8988T (cell line): ENCODE measurements around the gene BCAS4.
"Not testable (repeated sequence)": the region's sequence is repeated elsewhere in the genome, so short reads cannot be mapped to it uniquely, and the experiment has no call there.

Experiments
- DNase-seq: peaks from one replicate; pipeline ENCODE4 v3.0.0; 2011

The BCAS4 gene

DNA sequence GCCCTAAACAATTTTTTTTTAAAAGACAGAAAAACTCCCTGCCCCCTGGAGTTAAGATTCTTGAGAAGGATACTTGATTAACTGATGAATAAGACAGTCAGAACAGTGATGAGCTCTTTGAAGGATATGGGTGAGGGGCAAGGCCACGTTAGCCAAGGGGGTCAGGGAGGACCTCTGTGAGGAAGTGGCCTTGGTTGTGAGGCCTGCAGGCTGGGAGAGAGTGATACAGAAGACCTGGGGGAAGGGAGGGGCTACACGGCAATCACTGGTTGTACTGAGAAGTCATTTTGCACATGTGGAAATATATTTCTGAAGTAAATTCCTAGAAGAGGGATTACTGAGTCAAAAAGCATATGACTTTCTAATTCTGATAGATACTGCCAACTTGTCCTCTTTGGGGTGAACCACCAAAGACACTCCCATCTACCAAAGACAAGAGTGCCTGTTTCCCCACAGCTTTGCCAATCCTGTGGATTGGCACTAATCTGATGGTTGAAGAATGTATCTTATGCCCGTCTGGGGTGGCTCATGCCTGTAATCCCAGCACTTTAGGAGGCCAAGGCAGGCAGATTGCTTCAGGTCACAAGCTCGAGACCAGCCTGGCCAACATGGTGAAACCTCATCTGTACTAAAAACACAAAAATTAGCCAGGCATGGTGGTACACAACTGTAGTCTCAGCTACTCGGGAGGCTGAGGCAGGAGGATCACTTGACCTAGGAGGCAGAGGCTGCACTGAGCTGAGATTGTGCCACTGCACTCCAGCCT is 22.3 kb upstream of the BCAS4 start:
- DNase-seq: no peak

DNA sequence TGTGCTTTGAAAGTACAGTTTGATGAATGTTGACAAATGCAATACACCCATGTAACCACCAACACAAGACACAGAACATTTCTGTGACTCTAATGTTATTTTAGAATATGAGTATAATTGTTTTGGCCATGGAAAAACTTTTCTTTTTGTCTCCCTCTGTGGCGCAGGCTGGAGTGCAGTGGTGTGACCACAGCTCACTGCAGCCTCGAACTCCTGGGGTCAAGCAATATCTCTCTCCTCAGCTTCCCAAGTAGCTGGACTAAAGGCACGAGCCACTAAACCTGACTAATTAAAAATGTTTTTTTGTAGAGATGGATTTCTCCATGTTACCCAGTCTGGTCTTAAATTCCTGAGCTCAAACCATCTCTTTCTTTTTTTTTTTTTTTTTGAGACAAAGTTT is 20.3 kb upstream of the BCAS4 start:
- DNase-seq: no peak

DNA sequence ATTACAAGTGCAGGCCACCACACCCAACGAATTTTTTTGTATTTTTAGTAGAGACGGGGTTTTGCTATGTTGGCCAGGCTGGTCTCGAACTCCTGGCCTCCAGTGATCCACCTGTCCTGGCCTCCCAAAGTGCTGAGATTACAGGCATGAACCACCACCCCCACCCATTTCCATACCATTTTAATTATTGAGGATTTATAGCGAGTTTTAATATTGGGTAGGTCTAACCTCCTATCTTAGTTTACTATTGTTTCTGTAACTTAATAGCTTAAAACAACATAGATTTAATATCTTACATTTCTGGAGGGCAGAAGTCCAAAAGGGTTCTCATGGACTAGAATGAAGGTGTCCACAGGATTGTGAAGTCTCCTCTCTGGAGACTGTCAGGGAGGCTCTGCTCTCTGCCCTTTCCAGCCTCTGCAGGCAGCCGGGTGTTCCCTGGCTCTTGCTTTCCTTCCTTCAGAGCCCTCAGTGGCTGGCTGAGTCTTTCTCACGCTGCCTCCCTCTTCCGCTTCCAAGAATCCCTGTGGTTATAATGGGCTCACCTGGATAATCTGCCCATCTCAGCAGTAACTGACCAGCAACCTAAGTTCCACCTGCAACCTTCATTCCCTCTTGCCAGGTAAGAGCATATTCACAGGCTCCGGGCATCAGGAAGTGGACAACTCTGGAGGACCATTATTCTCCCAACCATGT is 18.6 kb upstream of the BCAS4 start:
- no peak for DNase-seq

DNA sequence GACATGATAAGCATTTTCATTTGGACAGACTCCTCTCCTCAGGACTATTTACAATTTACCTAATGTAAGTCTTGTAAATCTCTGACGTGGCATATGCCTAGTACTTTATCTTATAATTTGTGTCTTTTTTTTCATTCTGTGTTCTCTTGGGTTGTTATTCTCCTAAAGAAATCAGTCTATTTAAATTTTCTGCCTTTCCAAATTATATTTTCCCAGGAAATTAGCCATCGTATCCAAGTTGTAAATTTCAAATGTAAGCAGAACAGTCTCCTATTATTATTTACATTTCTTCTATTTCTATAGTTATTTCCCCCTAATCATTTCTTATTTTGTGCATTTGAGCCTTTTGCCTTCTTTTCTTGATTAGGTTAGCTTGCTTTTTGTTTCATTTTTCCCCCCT is 17.5 kb upstream of the BCAS4 start:
- DNase-seq: no peak

DNA sequence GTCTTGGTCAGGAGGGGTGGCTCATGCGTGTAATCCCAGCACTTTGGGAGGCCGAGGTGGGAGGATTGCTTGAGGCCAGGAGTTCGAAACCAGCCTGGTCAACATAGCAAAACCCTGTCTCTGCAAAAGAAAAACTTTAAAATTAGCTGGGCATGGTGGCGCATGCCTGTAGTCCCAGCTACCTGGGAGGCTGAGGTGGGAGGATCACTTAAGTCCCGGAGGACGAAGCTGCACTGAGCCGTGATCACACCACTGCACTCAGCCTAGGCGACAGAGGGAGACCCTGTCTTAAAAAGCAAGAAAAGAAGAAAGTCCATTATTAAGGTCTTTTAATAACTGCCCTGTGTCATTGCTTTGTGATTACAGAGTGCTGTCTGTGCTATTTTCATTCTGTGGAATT is 15.9 kb upstream of the BCAS4 start:
- DNase-seq: not testable (repeated sequence)

DNA sequence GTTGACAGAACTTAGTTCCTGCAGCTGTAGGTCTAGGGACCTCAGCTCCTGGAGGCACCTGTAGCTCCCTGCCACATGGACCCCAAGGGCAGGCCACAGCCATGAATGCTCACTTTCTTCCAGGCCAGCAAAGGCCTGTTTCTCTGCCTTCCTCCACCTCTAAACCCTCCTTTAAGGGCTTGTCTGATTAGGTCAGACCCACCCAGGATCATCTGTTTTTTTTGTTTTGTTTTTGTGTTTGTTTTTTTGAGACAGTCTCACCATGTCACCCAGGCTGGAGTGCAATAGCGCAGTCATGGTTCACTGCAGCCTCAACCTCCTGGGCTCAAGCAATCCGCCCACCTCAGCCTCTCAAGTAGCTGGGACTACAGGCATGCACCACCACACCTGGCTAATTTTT is 11.5 kb upstream of the BCAS4 start:
- no peak for DNase-seq

DNA sequence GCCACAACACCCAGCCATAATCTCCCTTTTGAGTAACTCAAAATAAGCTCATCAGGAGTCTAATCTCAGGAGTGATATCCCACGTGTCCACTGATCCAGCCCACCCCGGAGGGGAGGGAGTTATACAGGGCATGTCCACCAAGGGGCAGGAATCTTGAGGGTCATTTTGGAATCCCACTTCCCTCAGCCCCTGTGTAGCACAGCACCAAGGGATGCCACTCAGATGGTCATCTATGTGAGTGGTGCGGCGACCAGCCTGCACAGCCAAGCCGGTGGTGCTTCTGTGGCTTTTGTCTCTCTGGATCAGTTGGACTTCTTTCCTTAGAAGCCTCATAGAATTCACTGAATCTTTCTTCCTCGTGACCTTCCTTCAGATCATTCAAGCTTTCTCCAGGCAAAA is 11.0 kb upstream of the BCAS4 start:
- DNase-seq: no peak

DNA sequence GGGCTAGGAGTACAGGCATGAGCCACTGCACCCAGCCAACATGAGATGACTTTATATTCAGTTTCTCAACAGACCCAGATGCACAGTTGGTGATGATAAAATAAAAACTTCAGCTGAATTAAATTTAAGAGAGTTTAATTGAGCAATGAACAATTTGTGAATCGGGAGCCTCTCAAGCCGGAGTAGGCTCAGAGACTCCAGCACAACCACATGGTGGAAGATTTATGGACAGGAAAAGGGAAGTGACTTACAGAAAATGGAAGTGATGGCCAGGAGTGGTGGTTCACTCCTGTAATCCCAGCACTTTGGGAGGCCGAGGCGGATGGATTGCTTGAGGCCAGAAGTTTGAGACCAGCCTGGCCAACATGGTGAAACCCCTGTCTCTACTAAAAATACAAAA is 10.4 kb upstream of the BCAS4 start:
- no peak for DNase-seq

DNA sequence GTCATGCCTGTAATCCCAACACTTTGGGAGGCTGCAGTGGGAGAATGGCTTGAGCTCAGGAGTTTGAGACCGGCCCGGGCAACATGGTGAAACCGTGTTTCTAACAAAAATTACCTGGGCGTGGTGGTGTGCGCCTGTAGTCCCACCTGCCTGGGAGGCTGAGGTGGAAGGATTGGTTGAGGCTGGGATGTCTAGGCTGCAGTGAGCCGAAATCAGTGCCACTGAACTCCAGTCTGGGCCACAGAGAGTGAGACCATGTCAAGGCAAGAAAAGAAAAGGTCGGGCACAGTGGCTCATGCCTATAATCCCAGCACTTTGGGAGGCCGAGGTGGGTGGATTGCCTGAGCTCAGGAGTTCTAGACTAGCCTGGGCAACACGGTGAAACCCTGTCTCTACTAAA is 8.2 kb upstream of the BCAS4 start:
- no peak for DNase-seq

DNA sequence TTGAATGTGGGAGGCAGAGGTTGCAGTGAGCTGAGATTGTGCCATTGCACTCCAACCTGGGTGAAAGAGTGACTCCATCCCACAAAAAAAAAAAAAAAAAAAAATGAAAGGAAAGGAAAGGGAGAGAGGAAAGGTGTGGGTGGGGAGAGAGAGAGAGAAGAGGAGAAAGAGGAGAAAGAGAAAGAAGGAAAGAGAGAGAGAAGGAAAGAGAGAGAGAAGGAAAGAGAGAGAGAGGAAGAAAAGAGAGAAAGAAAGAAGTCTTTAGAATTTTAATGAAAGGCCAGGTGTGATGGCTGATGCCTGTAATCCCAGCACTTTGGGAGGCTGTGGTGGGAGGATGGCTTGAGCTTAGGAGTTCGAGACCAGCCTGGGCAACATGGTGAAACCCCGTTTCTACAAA is 7.7 kb upstream of the BCAS4 start:
- DNase-seq: no peak

DNA sequence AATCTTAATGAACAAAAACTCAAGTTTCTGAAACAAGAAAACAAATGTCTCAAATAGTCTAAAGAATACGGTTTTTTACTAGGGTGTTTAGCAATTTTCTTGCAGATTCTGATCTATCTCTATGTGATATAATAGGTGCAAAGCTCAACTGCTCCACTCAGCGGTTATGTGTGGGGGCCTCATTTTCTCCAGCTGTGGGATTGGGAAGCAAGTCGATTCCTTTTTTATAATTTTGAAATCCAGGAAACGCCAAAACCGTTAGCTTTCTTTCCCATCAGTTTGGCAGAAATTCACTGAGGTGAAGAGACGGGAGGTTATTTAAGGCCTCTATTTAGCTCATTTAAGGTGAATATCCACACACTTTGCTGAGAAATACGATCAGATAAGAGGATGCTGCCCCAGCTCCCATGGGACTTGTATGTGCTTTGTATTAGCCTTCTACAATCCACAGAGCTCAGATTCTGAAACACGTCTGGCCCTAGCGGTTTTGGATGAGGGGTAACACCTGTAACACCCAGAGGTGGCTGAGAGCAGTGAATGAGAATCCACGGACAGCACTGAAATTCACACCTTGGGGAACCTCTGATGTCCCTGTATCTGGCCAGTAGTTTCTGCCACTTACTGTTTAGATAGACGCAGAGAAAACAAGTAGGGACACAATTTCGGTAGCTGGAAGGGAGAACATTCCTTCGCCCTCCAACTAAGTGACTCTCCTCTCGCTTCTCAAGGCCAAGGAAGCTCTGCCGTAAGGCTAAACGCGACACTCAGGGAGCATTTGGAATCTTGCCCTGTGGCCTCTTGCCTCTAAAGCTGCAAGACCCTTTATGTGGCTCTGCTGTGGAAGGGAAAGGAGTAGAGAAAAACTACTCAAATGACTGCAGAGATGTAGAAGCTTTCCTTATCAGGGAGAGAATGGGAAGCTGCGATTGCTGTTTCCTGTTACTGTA is 6.5 kb upstream of the BCAS4 start:
- DNase-seq: no peak

DNA sequence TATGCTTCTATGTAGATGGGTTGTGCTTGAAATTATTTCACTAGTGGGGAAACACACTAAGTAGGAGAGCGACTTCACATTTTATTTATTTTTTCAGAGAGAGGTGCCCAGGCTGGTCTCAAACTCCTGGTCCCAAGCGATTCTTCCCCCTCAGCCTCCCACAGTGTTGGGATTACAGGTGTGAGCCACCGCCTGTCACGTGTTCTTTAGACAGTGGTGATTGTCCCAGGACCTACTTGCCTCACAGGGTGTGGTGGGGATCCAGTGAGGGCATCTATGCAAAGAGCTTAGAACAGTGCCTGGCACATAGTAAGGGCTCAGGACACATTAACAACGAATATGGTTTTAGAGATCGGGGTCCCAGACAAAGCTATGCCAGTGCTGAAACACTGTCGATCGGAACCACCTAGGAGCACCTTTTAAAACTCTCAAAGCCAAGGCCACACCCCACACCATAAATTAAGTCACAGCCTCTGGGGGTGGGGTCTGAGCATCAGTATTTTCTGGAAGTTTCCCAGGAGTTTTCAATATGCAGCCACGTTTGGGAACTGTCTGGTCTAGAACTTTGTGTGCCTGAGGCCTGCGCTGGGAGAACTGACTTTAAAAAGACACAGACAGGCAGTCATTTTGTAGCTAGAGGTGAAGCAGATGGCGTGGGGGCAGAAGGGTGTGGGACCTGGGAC is 4.8 kb upstream of the BCAS4 start:
- no peak for DNase-seq

DNA sequence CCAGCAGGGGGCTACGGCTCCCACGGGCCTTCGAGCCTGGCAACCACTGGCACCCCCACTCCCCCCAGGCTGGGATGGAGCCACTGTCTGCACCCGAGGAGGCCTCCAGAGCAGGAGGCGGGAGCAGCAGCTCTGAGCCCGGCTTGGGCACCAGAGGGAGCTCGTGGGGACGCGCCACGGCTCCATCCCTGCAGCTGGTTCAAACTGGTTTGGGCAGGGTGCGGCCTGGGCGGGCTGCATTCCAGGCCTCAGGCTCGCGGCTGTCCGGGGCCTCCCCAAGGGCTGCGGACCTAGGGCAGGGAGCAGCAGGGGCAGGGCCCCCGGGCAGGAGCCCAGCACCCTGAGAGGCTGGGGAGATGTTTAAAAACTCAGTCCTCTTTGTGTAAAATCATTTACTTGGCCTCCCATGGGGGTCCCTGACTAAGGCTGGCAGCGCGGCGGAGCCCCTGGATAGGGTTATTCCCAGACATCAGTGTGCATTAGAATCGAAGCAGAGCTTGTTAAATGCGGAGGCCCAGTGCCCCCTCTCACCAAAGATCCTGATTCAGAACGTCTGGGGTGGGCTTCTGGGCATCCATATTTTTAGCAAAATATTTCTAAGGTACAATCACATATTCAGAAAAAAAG is 4.1 kb upstream of the BCAS4 start:
- DNase-seq: peak; percentile 93

DNA sequence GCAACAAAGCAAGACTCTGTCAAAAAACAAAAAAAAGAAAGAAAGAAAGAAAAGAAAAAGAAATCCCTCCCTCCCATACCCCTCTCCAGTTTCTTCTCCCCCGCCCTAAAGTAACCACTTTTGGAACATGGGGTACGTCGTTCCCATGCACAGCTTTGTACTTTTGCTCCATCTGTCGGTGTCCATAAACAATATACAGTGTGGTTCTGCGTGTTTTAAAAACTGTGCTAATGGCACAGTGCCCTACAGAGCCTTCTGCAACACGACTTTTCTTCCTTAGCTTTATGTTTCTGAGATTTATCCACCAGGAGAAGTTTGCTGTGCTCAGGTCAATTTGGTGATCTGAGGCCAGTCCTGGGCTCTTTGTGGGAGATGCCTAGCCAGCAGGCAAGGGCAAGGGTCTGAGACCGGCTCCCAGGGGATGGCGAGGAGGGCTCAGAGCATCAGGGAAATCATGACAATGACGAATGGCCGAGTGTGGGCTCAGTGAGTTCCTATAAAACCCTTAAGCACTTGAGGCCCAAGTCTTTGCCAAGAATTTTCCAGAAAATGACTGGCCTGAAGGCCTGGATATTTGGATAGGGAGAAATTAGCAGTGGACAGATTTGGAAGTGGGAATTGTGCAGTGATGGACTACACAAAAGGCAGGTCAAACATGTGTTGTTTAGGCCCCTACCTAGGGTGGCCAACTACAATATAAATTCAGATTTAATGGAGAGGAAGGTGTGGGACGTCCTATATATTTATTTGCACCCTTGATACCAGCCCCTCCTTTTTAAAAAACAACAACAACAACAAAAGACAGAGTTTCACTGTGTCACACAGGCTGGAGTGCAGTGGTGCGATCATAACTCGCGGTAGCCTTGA is 1.9 kb upstream of the BCAS4 start:
- no peak for DNase-seq

DNA sequence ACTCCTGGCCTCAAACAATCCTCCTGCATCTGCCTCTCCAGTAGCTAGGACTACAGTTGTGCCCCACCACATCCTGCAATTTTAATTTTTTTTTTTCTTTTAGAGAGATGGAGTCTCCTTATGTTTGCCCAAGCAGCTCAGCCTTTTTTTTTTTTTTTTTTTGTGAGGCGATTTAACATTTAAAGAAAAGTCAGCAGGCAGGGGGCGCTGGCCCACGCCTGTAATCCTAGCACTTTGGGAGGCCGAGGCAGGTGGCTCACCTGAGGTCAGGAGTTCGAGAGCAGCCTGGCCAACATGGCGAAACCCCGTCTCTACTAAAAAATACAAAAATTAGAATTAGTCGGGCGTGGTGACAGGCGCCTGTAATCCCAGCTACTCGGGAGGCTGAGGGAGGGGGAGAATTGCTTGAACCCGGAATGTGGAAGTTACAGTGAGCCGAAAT is 1.3 kb upstream of the BCAS4 start:
- DNase-seq: not testable (repeated sequence)

DNA sequence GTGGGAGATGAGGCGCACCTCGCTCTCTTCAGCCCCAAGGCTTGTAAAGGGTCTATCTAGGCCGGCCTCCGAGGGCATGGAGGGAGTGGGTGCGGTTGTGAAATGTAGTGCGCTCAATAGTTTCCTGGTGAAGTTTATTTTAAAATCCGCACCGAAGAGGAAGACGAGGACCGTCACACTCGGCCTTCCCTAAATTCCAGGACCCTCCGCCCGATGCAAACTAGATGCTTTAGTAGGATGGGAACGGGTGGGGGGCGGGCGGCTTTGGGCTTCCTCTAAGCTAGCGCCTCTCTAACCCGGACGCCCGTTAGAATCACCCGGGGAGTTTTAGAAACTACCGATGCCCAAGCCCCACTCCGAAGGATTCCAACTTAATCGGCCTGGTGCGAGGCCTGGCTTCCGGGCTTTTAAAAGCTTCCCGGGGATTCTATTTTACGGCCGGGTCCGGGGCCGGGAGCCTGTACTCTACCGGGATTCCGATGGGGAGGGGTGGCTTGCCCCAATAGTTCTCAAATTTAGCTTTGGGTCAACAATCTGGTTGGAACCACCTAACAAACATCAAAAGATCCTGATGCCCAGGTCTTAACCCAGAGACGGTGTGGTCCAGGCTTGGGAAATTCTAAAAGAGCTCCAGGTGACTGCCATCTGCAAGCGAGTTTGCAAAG is 548 bp upstream of the BCAS4 start:
- DNase-seq: no peak

DNA sequence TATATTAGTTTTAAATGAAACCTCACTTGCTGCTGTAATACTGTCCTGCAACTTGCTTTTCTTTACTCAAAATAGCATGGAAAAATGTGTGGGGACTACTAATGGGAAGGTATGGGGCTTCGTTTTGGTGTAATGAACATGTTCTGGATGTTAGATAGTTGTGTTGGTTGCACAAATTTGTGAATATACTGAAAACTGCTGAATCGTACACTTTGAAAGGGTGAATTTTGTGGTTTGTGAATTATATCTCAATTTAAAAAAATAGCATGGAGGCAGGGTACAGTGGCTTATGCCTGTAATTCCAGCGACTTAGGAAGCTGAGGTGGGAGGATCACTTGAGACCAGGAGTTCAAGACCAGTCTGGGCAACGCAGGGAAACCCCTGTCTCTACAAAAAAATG is 2.3 kb downstream of the BCAS4 start:
- no peak for DNase-seq

DNA sequence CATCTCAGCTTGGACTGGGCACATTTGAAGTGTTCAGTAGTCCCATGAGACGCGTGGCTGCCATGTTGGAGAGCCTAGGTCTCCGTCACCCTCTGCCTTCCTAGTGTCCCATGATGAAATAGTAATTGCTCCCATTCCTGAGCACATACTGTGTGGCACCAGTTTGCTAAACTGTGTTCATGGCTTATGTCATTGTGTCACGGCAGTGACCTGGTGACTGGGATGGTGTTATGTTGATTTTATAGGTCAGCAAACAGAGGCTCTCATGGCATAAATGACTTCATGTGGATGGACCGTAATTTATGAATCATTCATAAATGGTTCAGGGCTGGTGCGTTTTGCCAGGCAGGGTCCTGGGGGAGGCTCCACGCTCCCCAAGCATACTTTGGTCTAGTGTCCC is 3.8 kb downstream of the BCAS4 start:
- no peak for DNase-seq

DNA sequence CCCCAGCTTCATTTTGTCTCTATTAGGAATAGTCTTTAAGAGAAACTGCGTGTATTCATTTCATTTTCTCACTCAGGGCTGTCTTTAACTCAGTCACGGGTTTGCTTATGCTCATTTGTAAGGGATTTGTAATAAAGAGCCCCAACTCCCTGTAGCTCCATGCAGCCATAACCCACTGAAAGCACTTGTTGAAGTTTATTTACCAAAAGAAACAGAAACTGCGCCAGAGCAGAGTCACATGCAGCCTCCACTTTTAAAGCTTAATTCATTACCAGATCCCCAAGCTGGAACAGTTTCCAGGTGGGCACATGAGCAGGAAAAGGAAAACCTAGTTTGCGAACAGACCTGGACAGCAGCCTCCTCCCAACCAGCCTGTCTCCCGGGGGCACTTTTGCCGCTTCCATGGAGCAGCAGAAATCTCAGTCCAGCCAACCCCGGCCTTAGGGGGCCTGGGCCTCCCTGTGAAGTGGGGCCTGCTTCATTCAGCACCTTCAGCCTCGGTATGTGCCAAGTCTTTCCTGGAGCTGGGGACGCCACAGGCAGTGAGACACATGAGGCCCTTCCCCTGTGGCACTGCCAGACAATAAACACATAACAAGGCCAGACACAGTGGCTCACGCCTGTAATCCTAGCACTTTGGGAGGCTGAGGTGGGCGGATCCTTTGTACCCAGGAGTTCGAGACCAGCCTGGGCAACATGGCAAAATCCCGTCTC is 4.5 kb downstream of the BCAS4 start:
- DNase-seq: no peak

DNA sequence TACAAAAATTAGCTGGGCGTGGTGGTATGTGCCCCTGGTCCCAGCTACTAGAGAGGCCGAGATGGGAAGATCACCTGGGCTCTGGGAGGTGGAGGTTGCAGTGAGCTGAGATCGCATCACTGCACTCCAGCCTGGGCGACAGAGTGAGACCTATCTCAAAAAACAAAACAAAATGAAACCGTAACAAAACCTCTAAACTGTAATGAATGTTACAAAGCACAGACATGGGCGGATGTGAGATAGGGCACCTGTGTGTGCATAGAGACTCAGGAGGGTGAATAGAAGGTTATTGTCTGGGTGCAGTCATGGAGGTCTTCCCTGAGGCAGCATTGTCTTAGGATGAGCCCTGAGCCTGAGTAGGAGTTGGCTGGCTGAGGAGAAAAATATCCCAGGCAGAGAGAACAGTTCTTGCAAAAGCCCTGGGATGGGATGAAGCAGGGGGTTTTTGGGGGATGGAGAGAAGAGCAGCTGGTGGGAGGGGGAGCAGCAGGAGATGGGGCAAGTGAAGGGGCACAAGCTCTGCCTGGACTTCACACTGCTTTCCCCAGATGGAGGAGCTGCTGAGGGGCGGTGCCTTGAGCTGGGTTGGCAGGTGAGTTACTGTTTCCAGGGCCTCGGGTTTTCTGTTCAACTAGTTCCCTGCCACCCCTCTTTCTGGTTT is 5.2 kb downstream of the BCAS4 start:
- DNase-seq: no peak
